Measurements from ENCODE around the gene TEP1. TPM values are rescaled to one million over a fixed set of nuclear protein-coding genes. Genes with fewer than 3 reads are reported as not detected.

Gene TEP1
- polyA plus RNA-seq, 3 donors: 2.3 to 78.9 (median 7.1) TPM

- Histone ChIP-seq H3K27ac (ENCODE audit: low read depth in 1 of 2, low read length in 2 of 2) (no peak overlapping the region), H3K9ac (ENCODE audit: insufficient read depth, low read length, poor library complexity, severe bottlenecking) (no peak overlapping the region), H2AFZ (ENCODE audit: insufficient read depth, low read depth, low read length, poor library complexity, severe bottlenecking) (no peak overlapping the region), H3K27me3 (ENCODE audit: control insufficient read depth in 2 of 2, insufficient read depth in 2 of 2, low read length in 2 of 2) (no peaks in the 10 kb centered on the region), H3K4me3 (replicated peaks in 1 of 3; ENCODE audit: low read depth in 2 of 3, low read length in 3 of 3) (no peak overlapping the region), H3K79me2 (ENCODE audit: insufficient read depth, low read length) (no peaks in the 10 kb centered on the region), H3K9me3 (replicated peaks in 1 of 2; ENCODE audit: control insufficient read depth in 1 of 2, insufficient read depth in 1 of 2, low read length in 2 of 2) (no peaks in the 10 kb centered on the region), H3K36me3 (replicated peaks in 1 of 2; ENCODE audit: control insufficient read depth in 1 of 2, insufficient read depth in 2 of 2, low read length in 2 of 2) (peaks cover 98 to 100% of the 10 kb centered on the region in 2 donors), H4K20me1 (ENCODE audit: insufficient read depth, low read length) (peaks cover 87% of the 10 kb centered on the region), H3K4me1 (ENCODE audit: control insufficient read depth in 1 of 2, insufficient read depth in 2 of 2, low read length in 2 of 2) (no peaks in the 10 kb centered on the region), H3K4me2 (replicated peaks; ENCODE audit: extremely low read depth, low read length, poor library complexity, severe bottlenecking) (no peak overlapping the region)
- no peaks in the 10 kb centered on the region for H3K9me3 Mint-ChIP-seq
- no peak overlapping the region for H3K4me3 Mint-ChIP-seq
- H3K27me3 Mint-ChIP-seq (ENCODE audit: low read depth in 3 of 3): no peaks in the 10 kb centered on the region
- no peak for DNase-seq
- WGBS (ENCODE audit: insufficient coverage): 97% methylated on average over 3 of the region's 6 CpGs
- H3K27ac Mint-ChIP-seq: peak overlapping the region in 3 of 7 donors; percentile 10 to 34 (median 15)
- no peaks in the 10 kb centered on the region for H3K4me1 Mint-ChIP-seq
- TF ChIP-seq CTCF (IDR thresholded peaks at IDR 0.05): no peak
- peaks cover 95 to 98% of the 10 kb centered on the region in 2 donors for H3K36me3 Mint-ChIP-seq
- intact Hi-C loops (cut with micrococcal nuclease): no loop called here
Measured at GRCh38 chr14:20380681-20381080, 32.6 kb downstream of the TEP1 start.

- Mint-ChIP-seq H3K36me3 (peaks cover 96 to 99% of the 10 kb centered on the region in 2 donors), H3K4me1 (no peaks in the 10 kb centered on the region), H3K27me3 (ENCODE audit: low read depth in 3 of 3) (no peaks in the 10 kb centered on the region), H3K27ac (peak overlapping the region in 1 of 7 donors; percentile 56), H3K4me3 (no peak overlapping the region), H3K9me3 (no peaks in the 10 kb centered on the region)
- TF ChIP-seq CTCF (IDR thresholded peaks at IDR 0.05): no peak
- no peaks in the 10 kb centered on the region for H3K27me3 ChIP-seq (ENCODE audit: control insufficient read depth in 2 of 2, insufficient read depth in 2 of 2, low read length in 2 of 2)
- no peak for DNase-seq
- H3K4me3 ChIP-seq (replicated peaks in 1 of 3; ENCODE audit: low read depth in 2 of 3, low read length in 3 of 3): no peak overlapping the region
- H3K9me3 ChIP-seq (replicated peaks in 1 of 2; ENCODE audit: control insufficient read depth in 1 of 2, insufficient read depth in 1 of 2, low read length in 2 of 2): no peaks in the 10 kb centered on the region
- no peak overlapping the region for H3K27ac ChIP-seq (ENCODE audit: low read depth in 1 of 2, low read length in 2 of 2)
- H3K9ac ChIP-seq (ENCODE audit: insufficient read depth, low read length, poor library complexity, severe bottlenecking): no peak overlapping the region
- peaks cover 87% of the 10 kb centered on the region for H4K20me1 ChIP-seq (ENCODE audit: insufficient read depth, low read length)
- H3K4me2 ChIP-seq (replicated peaks; ENCODE audit: extremely low read depth, low read length, poor library complexity, severe bottlenecking): no peak overlapping the region
- intact Hi-C loops (cut with micrococcal nuclease): no loop called here
- H3K79me2 ChIP-seq (ENCODE audit: insufficient read depth, low read length): no peaks in the 10 kb centered on the region
- peaks cover 94 to 100% of the 10 kb centered on the region in 2 donors for H3K36me3 ChIP-seq (replicated peaks in 1 of 2; ENCODE audit: control insufficient read depth in 1 of 2, insufficient read depth in 2 of 2, low read length in 2 of 2)
- WGBS (ENCODE audit: insufficient coverage): 63% methylated on average over 1 of the region's 1 CpG
- no peaks in the 10 kb centered on the region for H3K4me1 ChIP-seq (ENCODE audit: control insufficient read depth in 1 of 2, insufficient read depth in 2 of 2, low read length in 2 of 2)
- no peak overlapping the region for H2AFZ ChIP-seq (ENCODE audit: insufficient read depth, low read depth, low read length, poor library complexity, severe bottlenecking)
Measured at GRCh38 chr14:20379743-20380142, 33.6 kb downstream of the TEP1 start.

All from CD14-positive monocyte (primary cell).